Caki2 (cell line): ENCODE data around the gene SLC30A9. TPM values are rescaled to one million over a fixed set of nuclear protein-coding genes. Genes with fewer than 3 reads are reported as not detected.

ENCODE experiments used
- DNase-seq: peaks from one replicate; pipeline ENCODE4 v3.0.0-alpha.2; 2015; ENCODE audit warnings: low read depth
- in situ Hi-C: cut with HindIII; loops from 2 replicates; pipeline ENCODE4 v1.10.0; 2016; ENCODE audit warnings: low sequenced_read_pairs, low pct_unique_long_range_greater_than_20kb, mixed read lengths
- total RNA-seq: library from RNA; depleted of rRNA; stranded (reverse); fragments of >200 nt; shearing (Covaris generic); gene quantifications from 2 replicates; pipeline ENCODE4 v1.2.3, GENCODE V29; 2014; ENCODE audit warnings: low replicate concordance

The SLC30A9 gene
- total RNA-seq, 1 experiment from 2014 or later: 19.9 TPM

- in situ Hi-C loops: no loop called here
- no peak for DNase-seq
Measured at GRCh38 chr4:41992967-41993857, 2.9 kb downstream of the SLC30A9 start.

DNA sequence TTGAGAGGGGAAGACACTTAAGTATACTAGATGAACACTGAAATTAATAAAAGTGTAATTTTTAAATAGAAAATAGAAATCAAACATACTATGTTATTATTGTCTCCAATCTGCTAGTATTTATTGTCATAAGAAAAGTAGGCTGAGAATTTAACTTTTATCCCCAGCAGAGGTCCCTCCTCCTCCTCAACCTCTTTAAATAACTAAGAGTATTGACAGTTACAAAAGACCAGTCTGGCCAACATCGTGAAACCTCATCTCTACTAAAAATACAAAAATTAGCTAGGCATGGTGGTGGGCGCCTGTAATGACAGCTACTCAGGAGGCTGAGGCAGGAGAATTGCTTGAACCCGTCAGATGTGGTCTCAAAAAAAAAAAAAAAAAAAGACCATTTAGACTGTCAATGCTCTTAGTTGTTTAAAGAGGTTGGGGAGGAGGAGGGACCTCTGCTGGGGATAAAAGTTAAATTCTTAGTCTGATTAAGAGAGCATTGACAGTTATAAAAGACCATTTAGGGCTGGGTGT is 4.2 kb downstream of the SLC30A9 start:
- in situ Hi-C loops: no loop called here
- no peak for DNase-seq

- in situ Hi-C loops: no loop called here
- no peak for DNase-seq
Measured at GRCh38 chr4:41998019-41998418, 7.7 kb downstream of the SLC30A9 start.

GRCh38 chr4:41999321-41999720 is 9.0 kb downstream of the SLC30A9 start:
- no peak for DNase-seq
- in situ Hi-C loops: no loop called here

DNA sequence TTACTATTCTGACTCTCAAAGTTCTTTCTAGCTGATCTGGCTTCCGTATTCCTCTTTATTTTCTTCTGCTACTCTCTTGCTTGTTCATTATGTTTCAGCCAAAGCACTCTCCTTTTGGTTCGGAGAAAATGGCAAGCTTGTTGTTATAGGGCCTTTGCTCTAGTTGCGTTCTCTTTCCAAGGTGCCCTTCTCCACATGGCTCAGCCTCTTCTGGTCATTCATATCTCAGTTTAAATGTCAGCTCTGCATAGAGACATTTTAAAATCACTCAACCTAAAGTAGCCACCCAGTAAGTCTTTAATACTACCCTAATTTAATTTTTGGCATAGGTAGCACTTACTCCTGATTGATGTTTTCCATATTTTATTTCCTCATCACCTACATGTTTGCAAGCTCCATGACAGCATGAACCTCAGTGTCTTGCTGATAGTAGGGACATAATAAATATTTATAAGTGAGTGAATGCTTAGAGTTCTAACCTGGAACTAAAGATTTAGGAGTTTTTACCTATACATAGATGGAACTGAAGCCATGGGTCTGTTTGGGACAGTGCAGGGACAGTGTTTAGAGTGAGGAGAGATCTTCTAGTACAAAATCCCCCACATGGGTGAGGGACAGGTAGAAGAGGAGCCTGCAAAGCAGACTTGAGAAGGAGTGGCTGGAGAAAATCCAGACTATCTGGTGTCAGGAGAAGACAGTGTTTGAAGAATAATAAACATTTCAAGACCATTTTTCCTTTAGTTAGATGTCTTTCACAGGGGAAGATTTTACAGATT is 17.9 kb downstream of the SLC30A9 start:
- DNase-seq: no peak
- in situ Hi-C loops: no loop called here

DNA sequence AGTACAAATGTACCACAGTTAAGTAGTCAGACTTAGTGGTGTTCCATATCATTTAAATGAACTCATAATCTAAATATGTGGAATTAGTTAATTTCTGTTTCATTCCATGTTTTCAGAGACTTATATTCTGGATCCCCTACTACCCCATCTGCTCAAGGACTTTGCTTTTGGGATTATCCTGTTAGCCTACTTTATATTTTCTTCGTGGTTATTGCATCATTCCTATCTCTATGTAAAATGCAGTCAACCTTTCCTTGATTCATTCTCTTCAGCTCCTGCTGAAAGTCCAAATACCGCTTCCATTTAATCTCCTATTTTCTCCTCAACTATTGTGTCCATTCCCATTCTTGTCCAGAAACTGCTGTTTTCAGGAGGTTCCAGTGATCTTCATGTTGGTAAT is 25.1 kb downstream of the SLC30A9 start:
- in situ Hi-C loops: no loop called here
- DNase-seq: no peak

- in situ Hi-C loops: no loop called here
- no peak for DNase-seq
Measured at GRCh38 chr4:42018451-42018850, 28.1 kb downstream of the SLC30A9 start.

DNA sequence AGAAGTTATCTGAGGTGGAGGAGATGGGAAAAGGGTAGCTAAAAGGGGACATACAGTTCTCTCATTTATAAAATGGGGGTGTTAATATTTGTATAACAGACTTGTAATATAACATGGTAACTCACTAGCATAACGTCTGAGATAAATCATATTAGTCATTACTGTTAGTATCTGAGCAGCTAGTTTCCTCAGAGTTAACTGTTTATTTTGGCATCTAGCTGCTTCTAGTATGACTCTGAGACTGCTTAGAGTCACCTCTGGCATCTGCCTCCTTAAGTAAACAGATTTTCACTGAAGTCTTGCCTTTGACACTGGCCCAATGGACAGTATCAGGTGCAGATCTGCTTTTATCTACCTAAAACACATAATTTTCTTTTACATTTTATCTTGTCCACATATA is 58.1 kb downstream of the SLC30A9 start:
- peak; percentile 51 for DNase-seq
- in situ Hi-C loops: no loop called here

DNA sequence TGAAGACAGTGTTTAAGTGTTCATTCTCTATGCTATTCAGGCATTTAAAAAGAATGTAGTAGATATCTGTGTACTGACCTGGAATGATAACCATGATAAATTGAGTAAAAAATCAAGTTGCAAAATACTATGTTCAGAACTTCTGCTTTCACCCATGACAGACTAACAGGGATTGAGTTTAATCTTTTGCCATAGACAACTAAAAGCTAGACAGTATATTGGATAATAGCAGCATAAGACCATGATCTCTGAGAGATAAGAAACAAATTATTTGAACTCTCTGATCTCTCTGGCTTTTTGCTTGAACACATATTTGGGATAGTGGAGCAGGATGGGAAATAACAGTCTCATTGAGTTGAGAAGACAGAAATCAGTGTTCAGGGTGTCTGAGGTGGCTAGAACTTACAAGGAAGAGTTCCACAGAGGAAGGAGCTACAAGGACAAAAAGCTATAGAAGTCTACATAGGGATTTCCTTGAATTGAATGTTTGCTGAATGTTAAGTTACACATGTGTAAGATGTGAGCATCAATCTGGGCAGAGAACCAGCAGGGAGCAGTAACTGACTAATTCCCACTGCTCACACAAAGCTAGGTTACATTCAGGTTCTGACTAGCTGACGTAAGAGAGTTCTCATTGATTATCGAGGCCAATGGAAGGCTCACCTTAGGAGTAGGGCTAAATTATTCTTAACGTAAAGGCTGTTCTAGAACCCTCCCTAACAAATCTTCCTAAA is 60.4 kb downstream of the SLC30A9 start:
- no peak for DNase-seq
- in situ Hi-C loops: no loop called here

DNA sequence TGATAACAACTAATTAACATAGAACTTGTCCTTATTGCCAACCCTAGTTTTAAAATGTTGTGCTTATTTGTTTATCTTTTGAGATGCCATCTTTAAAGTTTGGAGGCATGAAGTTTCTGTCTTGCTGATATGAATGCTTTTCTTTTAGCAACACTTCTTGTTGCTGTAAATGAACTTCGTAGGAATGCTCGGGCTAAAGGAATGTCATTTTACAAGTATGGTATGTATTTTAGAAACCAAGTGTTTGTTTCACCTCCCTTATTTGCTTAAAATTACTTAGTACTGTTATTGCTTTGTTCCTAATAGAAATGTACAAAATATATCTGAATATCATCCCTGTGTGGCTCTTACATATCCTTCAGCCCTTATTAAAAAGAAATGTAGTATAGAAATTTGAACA is 76.1 kb downstream of the SLC30A9 start:
- in situ Hi-C loops: no loop called here
- no peak for DNase-seq

- DNase-seq: no peak
- in situ Hi-C loops: no loop called here
Measured at GRCh38 chr4:42067264-42067663, 76.9 kb downstream of the SLC30A9 start.

GRCh38 chr4:42070463-42070862 is 80.1 kb downstream of the SLC30A9 start:
- DNase-seq: no peak
- in situ Hi-C loops: no loop called here

GRCh38 chr4:42074294-42074693 is 84.0 kb downstream of the SLC30A9 start:
- in situ Hi-C loops: no loop called here

GRCh38 chr4:42078184-42078801 is 88.0 kb downstream of the SLC30A9 start:
- no peak for DNase-seq
- in situ Hi-C loops: no loop called here

More at GRCh38 chr4:42074294-42074693, 84.0 kb downstream of the SLC30A9 start:
- DNase-seq: no peak

- in situ Hi-C loops: no loop called here
- DNase-seq: no peak
Measured at GRCh38 chr4:42080306-42080705, 90.0 kb downstream of the SLC30A9 start.

DNA sequence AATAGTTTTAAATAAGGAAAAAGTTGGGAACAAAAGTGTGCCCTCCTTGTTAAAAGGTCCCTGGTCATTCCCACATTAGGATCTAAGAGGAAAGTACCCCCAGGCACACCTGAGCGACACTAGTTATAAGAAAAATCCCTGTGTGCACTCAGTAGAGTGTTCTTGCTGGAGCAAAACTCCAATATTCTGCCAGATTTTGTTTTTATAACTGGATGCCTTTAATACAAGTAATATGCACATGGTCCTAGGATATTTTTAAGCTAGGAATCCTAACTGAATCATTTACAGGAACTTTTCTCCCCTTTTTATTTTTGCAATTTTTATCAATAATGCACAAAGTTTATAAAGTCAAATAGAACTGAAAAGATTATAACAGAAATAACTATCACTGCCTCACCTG is 93.5 kb downstream of the SLC30A9 start:
- DNase-seq: no peak
- in situ Hi-C loops: no loop called here

GRCh38 chr4:42088386-42088785 is 98.1 kb downstream of the SLC30A9 start:
- in situ Hi-C loops: no loop called here
- DNase-seq: no peak

DNA sequence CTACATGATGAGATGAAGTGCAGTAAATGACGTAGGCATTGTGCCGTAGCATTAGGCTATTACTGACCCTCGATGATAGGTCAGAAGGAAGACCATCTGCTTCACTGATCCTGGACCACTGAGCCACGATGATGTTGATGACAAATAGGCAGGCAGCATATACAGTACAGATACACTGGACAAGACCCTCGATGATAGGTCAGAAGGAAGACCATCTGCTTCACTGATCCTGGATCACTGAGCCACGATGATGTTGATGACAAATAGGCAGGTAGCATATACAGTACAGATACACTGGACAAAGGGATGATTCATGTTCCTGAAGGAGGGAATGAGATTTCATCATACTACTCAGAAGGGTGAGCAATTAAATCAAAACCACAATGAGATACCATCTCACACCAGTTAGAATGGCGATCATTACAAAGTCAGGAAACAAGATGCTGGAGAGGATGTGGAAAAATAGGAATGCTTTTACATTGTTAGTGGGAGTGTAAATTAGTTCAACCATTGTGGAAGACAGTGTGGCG is 111.2 kb downstream of the SLC30A9 start:
- peak; percentile 75 for DNase-seq
- in situ Hi-C loops: no loop called here
